ENCODE data around the gene FAHD1. TPM values are rescaled to one million over a fixed set of nuclear protein-coding genes. Genes with fewer than 3 reads are reported as not detected.
A peak's percentile ranks its signal among the peaks of the same experiment; 100 is the strongest.

Gene FAHD1
- total RNA-seq, 2 donors from 2014 or later, result 60.0 to 66.9 TPM

DNA sequence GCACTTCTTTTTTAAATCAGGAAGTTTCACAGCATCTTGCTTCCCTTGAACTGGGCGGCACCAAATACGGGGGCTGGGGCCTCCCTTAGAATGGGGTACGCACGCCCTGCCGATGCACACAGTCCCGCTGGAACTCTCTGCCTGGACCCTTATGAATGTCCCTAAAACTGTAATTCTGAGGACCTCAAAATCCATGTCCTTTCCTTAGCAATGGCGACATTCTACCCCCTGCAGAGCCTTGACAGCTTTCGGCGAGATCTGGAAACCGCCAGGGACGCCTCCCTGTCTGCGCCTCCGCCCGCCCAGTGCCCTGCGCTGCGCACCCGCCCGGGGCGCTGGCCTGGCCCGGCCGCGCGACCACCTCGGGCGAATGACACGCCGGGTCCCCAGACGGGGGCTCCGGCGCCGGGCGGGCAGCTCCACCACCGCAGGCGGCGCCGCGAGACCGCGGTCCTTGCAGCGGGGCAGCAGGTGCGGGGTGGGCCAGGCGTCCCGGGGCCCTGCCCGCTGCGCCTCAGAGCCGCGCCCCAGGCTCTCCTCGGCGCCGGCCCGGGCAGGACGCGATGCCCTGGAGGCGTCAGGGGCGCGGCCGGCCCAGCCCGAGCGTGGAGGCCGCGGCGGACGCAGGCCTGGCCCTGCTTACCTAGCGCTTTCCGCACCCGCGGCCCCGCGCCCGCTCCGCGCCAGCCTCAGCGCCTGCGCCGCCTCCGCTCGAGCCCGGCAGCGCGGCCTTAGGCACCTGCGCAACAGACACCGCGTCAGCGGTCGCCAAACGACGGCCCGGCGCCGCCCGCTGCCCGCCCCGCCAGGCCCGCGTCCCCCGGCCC, 929 bp upstream of the FAHD1 start:
- peak in 1 of 2 donors; percentile 70 for DNase-seq
- intact Hi-C loops (cut with DNase I, micrococcal nuclease), result no loop called here
- ATAC-seq, result peak; percentile 40

DNA sequence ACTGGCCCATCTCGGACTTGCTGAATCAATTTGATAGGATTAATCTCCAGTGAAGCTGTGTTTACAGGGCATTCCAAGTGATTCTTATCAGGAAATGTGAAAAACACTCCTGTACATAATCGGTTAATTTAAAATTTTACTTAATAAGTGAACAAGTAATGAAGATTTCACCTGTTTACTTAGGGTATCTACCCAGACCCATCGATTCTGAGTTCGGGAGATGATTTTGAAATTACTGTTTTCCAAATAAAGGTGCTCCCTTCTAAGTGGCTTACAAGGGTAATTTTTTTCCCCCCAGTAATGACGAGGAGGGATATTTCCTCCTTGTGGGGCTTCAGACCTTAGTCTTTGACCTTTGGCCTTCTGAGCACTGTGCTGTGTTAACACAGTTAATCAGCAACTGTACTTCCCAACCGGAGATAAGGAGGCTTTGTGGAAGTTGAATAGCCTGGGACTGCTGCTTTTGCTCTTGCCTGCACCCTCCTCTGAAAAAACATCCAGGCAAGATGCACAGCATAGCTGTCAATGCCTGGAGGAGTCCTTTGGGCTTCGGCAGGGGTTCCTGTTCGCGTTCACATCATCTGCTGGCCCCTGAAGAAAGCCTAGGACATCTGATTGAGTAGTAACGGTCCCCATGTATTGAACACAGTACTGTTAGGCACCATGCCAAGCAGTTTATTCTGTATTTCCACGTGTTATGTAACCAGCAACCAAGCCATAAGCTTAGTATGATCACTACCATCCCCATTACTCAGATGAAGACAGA, 1.8 kb downstream of the FAHD1 start:
- intact Hi-C loops (cut with DNase I, micrococcal nuclease), result no loop called here
- no peak for DNase-seq

DNA sequence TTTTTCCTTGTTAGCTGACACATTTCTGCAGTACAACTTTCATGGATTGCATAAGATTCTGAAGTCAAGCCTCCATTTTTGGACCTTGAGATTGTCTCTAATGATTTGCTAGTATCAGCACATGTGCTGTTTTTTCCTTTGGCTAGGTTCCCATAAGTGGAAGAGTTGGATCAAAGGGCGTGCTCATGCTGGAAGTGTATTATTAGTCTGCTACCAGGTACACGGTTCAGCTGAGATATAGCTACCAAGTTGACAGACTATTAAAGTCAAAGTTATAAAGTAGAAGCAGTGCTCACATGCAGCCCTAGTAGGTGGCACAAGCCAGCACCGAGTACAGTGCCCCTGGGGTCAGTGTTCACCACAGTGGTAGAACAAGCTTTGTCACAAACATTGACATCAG, 3.2 kb downstream of the FAHD1 start:
- intact Hi-C loops (cut with DNase I, micrococcal nuclease), result no loop called here
- DNase-seq (peak in 1 of 2 donors; percentile 44), ATAC-seq (peak; percentile 44)

More for the DNA sequence above, 1.8 kb downstream of the FAHD1 start:
- peak; percentile 38 for ATAC-seq

DNA sequence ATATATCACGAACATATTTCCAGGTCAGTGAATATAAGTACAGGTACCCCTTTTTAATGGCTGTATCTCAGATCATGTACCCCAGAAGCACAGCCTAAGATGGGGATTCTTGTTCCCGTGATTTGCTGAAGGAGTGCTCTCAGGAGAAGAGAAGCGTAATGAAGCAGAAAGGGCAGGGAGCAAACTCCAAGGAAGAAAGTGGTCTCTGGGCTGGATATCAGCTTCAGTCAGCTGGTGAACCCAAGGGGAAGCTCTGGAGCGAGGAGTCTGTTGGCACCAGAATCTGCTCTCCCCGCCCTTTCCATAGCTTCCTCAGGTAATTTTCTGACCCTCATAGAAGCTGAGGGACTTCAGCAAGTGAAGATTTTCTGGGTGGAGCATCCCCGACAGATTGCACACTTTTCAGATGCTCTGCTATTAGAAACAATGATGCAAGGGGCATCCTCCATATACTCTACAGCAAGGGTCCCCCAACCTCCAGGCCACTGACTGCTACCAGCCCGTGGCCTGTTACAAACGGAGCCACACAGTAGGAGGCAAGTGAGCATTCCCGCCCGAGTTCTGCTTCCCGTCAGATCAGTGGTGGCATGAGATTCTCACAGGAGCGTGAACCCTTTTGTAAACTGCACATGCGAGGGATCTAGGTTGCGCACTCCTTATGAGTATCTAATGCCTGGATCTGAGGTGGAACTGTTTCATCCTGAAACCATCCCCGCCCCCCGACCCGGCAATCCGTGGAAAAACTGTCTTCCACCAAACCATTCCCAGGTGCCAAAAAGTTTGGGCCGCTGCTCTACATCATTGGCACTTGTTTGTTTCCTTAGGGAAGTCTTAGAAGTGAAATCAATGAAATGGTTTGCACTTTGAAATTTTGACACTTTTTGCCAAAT, 4.4 kb downstream of the FAHD1 start:
- intact Hi-C loops (cut with DNase I, micrococcal nuclease), result no loop called here
- DNase-seq (no peak), ATAC-seq (no peak)

DNA sequence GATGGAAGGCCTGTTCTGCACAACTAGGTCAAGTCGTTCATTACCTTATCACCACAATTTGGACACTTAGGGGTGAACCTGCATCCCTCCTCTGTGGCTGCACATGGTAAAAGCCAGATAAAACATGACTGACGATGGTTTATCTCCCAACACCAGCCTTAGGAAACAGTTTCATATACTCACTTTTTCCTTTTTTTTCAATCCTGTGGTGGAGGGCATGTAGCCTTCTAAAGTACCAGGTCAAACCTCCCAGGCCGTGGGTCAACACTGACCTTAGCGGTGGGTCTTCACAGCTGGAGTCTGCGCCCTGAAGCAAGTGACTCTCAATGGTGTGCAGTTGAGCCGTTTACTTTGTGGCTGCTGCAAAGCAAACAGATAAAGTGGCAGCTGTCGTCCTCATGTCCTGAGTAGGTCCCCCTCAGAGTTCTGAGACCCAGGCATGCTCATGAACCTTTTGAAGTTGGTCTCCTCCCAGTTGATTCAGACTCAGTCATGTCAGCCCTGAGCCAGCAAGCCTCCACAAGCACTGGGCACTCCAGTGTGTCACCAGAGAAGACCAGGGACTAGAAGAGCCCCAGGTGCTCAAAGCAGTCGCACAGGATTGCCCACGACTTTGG, 5.9 kb downstream of the FAHD1 start:
- DNase-seq (no peak), ATAC-seq (no peak)
- intact Hi-C loops (cut with DNase I, micrococcal nuclease), result no loop called here

DNA sequence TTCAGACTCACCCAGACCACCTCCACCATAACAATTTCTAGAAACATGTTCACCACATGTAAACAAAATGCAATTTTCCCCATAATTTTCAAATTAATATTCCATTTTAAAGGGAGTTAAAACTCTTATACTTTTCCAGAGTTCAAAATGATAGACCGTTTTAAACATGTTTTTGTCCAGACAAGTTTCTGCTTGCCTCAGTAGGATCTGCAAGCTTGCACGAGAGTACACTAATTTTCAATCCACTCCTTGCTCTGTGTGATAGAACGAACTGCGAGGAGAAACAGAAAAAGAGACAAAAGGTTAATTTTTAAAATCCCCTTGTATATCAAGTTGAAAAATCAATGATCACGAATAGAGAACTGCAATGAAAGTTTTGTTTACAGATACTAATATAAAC, 7.1 kb downstream of the FAHD1 start:
- intact Hi-C loops (cut with DNase I, micrococcal nuclease), result no loop called here
- DNase-seq (no peak), ATAC-seq (no peak)

DNA sequence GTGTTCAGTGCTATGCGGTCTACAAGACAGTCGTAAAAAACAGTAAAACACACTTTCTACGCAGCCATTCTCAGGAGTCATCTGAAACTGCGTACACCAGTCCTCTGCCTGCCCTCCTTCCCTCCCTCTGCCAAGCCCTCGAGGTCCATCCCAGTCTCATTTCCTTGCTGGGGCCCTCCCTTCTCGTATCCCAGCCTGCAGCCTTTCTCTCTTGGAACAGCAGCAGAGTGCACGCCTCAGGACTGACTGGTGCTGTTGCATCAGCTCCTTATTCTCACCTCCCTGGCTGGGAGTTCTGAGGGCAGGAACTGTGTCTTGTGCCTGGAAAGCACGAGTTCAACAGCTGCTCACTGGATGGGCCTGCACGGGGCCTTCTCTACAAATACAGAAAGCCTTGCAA, 12.5 kb downstream of the FAHD1 start:
- no peak for ATAC-seq
- DNase-seq, result no peak
- intact Hi-C loops (cut with DNase I, micrococcal nuclease), result no loop called here

DNA sequence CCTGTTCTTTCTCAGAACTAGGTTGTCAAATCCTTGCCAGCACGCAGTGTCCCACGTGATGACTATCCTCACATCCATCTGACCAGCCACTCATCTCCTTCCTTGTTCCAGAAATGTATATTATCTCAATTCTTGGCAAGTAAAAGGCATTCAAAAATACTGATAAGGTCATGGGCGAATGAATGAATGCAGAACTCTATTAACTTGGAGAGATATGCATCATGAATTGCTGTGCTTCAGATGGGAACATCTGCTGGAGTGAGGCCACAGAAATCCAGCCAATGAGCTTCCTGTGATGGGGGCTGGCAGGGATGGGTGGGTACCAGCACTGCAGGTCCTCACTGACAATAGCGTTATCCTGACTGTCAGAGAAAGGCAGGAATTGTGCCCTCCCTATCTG, 19.0 kb downstream of the FAHD1 start:
- ATAC-seq (no peak), DNase-seq (no peak)
- intact Hi-C loops (cut with DNase I, micrococcal nuclease), result no loop called here

DNA sequence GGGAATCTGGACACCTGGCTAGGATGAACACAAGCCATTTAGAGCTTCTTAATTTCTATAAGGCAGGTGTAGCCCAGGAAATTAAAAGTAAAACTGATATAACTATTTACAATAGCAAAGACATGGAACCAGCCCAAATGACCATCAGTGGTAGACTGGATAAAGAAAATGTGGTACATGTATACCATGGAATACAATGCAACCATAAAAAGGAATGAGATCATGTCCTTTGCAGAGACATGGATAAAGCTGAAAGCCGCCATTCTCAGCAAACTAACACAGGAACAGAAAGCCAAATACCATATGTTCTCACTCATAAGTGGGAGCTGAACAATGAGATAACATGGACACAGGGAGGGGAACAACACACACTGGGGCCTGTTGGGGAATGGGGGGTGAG, 19.4 kb downstream of the FAHD1 start:
- DNase-seq (no peak), ATAC-seq (no peak)
- intact Hi-C loops (cut with DNase I, micrococcal nuclease), result no loop called here

DNA sequence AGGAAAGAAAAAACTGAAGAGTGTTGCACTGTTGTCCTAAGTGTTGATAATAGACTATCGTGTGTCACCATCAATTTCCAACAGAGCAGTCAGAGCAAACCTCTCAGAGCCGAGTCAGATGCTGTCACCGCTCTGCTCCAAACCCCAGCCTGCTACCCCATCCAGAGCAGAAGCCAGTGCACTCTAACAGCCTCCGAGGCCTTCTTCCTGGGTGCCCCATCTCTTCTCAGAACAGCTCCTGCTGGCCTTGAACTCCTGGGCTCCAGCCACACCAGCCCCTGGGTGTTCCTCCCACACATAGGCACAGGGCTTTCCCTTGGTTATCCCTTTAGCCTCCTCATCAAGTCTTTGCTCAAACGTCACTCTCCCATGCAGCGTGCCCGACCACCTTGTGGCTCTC, 24.0 kb downstream of the FAHD1 start:
- DNase-seq (no peak), ATAC-seq (no peak)
- intact Hi-C loops (cut with DNase I, micrococcal nuclease), result no loop called here

DNA sequence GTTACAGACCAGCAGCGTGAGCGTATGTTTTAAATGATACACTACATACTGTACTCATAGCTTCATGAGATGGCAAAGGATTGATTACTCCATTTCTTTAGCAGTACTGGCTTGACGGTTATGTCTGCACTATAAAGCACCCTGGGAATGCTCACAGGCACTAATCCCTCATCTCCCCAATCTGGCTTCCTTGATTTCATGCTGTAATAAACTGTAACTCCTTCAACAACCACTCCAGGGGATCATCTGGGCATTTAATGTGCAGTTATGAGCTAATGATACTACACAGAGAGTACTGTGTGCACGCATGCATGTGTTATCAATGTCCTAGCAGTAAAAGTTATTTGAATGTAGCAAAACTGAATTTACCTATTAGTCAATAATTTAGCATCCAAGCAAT, 24.8 kb downstream of the FAHD1 start:
- ATAC-seq, result no peak
- DNase-seq, result no peak
- intact Hi-C loops (cut with DNase I, micrococcal nuclease), result no loop called here

DNA sequence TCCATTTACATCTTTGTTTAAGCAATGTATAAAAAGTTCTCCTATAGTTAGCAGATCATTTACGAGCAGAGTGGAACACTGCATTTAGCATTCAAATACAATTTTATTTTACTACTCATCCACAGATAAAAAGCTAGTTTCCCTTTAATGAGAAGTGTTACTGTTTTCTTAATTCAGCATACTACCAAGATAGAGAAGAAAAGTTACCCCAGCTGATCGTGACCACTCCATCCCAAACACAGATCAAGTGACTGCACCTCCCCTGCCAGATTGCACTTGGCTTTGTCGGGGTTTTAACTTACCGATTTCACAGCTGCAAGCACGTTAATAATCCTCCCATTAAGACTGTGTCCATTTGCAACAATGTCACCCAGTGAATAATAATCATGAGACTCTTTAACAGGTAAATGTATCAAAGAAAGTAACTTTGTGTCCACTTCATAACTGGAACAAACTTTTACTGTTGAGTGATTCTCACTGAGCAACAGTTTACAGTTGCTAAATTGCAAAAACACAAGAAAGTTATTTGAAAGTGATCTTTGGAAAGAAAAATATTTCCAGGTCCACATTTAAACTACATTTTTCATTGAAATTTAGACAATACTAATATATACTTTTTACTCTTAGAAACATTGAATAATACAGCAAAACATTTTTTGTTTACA, 30.6 kb downstream of the FAHD1 start:
- no peak for DNase-seq
- no peak for ATAC-seq
- intact Hi-C loops (cut with DNase I, micrococcal nuclease), result no loop called here

DNA sequence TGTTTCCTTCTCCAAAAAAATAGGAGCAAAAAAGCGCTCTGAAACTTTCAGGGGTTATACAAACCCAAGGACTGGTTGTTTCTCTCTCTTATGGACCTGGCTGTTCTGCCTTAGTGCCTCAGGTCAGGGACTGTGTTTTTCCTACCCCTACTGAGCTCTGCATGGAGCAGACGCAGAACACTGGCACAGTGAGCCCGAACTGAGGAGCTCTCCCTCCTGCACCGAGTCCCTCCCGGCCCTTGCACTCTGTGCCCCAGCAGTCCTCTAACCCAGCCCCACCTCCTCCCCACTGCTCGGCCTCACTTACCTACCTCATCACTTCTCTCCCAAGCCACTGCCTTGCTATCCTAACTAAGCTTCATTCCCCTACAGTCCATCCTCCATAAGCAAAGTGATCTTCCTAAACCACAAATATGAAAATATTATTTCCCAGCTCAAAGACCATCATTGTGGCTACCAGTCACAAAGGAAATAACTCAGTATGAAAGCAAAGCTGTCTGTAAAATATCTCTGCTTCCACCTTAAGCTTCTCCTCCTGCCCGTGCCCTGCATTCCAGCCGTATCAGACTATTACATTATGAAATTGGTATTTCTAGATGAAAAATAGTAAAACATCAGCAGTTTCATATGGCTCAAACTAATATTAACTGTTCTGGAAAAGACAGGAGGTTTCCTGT, 31.3 kb downstream of the FAHD1 start:
- DNase-seq (no peak), ATAC-seq (no peak)
- intact Hi-C loops (cut with DNase I, micrococcal nuclease), result no loop called here

DNA sequence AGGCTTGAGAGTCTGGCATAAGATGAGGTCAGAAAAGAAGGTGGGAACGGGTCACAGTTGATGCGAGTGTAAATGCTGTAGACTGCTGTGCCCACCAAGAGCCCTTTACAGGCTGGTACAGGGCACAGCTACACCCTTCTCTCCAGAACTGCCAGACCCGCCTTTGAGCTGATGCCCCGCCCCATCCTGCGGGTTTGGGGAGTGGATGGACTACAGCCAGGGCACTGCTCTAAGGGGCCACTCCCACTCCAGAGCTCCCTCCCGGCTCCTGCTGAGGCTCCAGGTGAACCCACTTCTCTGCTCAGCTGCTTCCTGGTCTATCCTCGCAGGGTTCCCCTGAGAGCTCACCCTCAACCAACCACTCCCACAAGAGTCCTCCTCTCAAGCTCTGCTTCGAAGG, 32.6 kb downstream of the FAHD1 start:
- intact Hi-C loops (cut with DNase I, micrococcal nuclease), result loop anchor here (5.0 kb wide), 2 partner anchors 63 to 73 kb away; no protein-coding TSS in a partner anchor
- DNase-seq, result peak; percentile 31 to 52
- ATAC-seq, result peak; percentile 89

DNA sequence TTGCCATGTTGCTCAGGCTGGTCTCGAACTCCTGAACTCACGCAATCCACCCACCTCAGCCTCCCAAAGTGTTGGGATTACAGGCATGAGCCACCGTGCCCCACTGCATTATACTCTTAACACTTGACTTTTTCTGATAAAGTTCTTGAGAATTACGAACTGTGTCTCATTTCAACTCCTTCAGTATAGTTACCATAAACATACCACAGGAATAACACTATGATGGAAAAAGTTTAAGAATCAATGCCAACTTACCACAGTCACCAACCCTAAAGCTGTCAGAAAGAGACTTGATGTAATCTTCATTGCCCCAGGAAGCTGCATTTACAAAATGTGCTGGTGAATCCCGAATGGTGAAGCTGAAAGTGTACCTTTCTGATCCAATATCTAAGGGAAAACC, 34.7 kb downstream of the FAHD1 start:
- no peak for ATAC-seq
- DNase-seq, result no peak
- intact Hi-C loops (cut with DNase I, micrococcal nuclease), result loop anchor here (5.0 kb wide), 2 partner anchors 61 to 71 kb away; no protein-coding TSS in a partner anchor

DNA sequence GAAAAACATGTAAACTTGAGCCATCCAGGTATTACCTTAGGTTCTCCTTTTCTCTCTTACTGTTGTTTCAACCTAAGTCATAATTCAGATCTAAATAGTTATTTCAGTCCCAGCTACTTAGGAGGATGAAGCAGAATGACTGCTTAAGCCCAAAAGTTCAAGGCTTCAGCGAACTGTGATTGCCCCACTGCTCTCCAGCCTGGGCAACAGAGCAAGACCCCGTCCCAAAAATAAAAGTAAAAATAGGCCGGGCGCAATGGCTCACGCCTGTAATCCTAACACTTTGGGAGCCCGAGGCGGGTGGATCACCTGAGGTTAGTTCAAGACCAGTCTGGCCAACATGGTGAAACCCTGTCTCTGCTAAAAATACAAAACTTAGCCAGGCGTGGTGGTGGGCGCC, 35.4 kb downstream of the FAHD1 start:
- intact Hi-C loops (cut with DNase I, micrococcal nuclease), result loop anchor here (5.0 kb wide), 2 partner anchors 60 to 70 kb away; no protein-coding TSS in a partner anchor
- no peak for ATAC-seq
- no peak for DNase-seq

DNA sequence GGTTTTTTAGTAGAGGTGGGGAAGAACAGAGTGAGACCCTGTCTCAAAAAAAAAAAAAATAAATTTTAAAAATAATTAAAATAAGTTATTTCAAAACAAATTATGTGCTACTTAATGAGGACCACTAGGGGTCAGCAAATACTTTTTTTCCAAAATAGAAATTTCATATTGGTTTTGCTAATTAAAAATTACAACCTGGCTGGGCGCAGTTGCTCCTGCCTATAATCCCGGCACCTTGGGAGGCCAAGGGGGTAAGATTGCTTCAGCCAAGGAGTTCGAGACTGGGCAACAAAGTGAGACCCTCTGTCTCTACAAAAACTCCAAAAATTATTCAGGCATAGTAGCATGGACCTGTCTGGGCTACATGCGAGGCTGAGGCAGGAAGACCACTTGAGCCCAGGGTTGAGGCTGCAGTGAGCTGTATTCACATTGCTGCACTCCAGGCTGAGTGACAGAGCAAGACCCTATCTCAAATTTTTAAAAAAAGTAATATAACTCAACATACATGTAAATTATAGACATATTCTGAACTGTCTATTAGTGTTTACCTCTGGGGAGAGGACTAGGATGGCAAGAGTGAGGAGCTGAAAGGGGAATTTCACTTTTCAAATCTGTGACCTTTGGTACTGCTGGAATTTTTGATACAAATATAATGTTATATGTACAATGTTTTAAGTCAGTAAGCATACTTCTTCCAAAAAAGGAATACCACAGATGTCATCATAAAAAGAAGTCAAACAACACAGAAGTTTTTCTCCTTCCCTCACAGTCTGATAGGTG, 36.9 kb downstream of the FAHD1 start:
- ATAC-seq, result peak; percentile 58
- DNase-seq, result no peak
- intact Hi-C loops (cut with DNase I, micrococcal nuclease), result loop anchor here (5.0 kb wide), 2 partner anchors 58 to 68 kb away; no protein-coding TSS in a partner anchor

Data from left colon (tissue), 2 donors.